Cerebellar nuclear complex (tissue), 1 donor: Measurements from ENCODE around the gene BNIP5.
"Not testable (repeated sequence)": the region's sequence is repeated elsewhere in the genome, so short reads cannot be mapped to it uniquely, and the experiment has no call there.

ENCODE experiments used
- DNase-seq, 2 experiments: peaks; one replicate each; lab custom pipeline; 2025; lab: John Stamatoyannopoulos, UW

Gene BNIP5

GRCh38 chr6:36364669-36365479, 28.2 kb upstream of the BNIP5 start:
- DNase-seq: no peak

- not testable (repeated sequence) for DNase-seq
Measured at GRCh38 chr6:36364061-36364635, 27.5 kb upstream of the BNIP5 start.

GRCh38 chr6:36363371-36363752, 26.7 kb upstream of the BNIP5 start:
- DNase-seq: not testable (repeated sequence)

GRCh38 chr6:36362551-36363370, 26.1 kb upstream of the BNIP5 start:
- no peak for DNase-seq

DNA sequence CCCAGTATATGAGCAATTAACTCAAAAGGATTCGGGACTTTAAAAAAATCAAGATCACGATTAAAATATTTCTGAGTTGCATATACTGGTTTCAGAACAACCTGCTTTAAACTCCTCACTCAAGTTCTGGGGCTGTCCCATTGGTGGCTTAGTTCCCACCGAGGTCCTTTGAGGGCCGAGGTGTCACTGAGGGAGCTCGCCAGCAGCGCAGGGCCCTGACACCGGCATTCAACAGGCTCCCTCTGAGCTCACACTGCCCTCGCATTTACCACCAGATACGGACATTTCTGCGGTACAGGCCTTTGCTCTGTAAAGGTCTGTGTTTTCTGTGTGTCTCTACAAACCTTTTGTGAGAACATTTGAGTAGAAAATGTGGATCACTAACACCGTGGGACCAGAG, 24.4 kb upstream of the BNIP5 start:
- DNase-seq: no peak

DNA sequence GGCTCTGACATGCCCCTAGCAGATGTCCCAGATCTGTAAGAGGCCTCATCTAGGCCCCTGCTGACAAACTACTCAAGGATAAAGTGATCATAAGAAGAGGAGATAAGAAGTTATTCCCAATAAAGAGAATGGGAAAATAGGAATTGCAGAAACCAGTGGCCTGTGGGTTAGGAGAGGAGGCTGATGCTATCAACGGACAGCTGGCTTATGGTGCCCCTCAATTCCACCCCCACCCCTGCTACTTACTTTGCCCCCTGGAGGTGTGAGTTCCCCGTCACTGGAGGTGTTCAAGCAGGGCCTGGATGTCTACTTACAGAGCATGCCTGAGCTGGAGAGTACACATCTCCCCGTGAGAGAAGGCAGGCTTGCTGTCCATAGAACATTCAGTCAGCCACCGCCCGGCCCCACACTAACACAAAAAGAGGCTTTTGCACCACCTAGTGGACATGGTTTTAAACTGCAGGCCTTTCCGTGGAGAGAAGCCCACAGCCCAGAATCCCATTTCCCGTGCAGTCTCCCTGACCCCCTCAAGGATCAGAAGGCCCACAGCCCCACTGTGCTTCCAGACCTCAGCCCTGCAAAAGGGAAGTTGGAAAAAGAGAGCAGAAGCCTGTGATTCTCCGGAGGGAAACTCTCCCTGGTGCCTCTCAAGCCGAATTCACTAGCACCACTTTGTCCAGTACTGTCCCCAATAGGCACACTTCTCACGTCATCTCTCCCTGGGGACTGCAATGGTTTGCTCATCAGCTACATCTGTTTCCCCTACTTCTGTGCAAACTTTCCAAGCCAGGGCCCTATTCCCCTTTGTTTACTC, 23.8 kb upstream of the BNIP5 start:
- DNase-seq: peak in 1 of 2 experiments; percentile 35

GRCh38 chr6:36358226-36358915, 21.7 kb upstream of the BNIP5 start:
- no peak for DNase-seq

GRCh38 chr6:36357872-36358225, 21.2 kb upstream of the BNIP5 start:
- DNase-seq: no peak

- no peak for DNase-seq
Measured at GRCh38 chr6:36355819-36356218, 19.1 kb upstream of the BNIP5 start.

DNA sequence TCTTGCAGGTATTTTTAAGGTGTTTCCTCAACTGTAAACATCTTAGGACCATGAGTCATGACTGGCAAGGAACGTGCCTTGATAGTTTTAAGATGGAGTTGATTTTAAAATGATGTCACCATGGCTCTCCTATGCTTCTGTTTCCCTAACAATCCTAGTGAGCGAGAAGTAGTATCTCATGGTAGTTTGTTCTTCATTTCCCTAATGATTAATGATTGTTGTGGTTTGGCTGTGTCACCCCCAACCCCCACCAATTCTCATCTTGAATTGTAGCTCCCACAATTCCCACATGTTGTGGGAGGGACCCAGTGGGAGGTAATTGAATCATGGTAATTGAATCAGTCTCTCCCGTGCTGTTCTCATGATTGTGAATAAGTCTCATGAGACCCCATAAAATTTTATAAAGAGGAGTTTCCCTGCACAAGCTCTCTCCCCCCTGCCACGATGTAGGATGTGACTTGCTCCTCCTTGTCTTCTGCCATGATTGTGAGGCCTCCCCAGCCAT, 16.8 kb upstream of the BNIP5 start:
- no peak for DNase-seq

- DNase-seq: no peak
Measured at GRCh38 chr6:36352477-36353157, 15.9 kb upstream of the BNIP5 start.

GRCh38 chr6:36350681-36351571, 14.2 kb upstream of the BNIP5 start:
- DNase-seq: no peak

DNA sequence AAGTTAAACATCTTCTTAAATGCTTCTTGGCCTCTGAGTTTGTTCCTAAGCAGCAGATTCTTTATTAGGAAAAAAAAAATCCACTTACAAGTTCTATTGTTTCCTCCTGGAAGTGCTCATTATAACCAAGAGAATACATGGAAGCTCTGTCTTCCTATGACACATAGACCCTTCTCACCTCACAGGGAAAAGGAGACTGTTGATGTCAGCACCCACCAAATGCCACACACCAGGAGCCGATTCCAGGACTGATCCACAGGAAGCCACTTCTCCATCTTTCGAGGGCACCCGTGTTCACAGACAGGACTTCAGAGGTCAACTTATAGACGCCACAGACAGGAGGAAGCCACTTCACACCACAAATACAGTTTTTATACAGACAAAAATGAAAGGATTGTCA, 13.4 kb upstream of the BNIP5 start:
- no peak for DNase-seq

DNA sequence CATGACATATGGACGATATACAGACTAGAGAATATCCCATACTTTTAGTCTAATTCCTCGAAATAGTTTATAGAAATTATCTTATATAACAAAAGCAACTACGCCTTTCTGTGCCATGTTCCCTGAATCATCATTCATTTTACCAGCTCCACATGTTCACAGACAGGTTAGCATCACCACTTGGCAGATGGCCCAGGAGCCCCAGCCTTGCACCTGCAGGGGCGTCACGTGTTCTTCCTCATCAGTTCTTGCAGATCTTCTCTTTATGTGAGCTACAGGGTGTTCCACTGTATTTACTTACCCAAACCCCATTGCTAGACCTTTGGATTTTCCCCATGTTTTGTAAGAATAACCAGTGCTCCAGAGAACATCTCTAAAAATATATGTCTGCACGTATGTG, 12.6 kb upstream of the BNIP5 start:
- DNase-seq: no peak

- DNase-seq: no peak
Measured at GRCh38 chr6:36347621-36348020, 10.9 kb upstream of the BNIP5 start.

DNA sequence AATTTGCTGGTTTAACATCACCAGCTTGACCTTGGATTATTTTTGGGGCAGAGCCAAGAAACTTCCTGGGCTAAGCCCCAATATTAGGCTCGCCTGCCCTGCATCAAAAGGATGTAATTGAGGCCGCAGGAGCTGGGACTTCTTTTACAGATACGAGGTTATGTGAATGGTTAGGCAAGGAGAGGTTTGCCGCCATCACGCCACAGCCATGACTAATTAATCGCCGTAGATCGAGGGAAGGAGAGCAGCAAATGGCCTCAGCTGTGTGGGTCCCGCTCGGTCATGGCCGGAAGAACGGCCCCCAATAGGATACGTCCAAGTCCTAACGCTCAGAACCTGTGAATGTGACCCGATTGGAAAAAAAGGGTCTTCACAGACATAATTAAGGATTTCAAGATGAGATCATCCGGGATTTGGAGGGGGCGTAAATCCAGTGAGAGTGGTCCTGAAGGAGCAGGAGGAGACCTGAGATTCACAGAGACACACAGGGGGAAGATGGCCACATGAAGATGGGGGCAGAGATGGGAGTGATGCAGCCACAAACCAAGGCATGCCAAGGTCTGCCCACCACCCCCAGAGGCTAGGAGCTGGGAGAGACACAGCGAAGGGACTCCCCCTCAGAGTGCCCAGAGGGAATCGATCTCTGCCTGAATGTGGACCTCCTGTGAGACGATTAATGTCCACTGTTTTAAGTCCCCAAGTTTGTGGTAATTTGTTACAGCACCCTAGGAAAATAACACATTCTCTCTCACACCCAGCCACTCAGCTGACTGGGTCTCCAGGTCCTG, 10.0 kb upstream of the BNIP5 start:
- no peak for DNase-seq

GRCh38 chr6:36345681-36346466, 9.2 kb upstream of the BNIP5 start:
- no peak for DNase-seq

DNA sequence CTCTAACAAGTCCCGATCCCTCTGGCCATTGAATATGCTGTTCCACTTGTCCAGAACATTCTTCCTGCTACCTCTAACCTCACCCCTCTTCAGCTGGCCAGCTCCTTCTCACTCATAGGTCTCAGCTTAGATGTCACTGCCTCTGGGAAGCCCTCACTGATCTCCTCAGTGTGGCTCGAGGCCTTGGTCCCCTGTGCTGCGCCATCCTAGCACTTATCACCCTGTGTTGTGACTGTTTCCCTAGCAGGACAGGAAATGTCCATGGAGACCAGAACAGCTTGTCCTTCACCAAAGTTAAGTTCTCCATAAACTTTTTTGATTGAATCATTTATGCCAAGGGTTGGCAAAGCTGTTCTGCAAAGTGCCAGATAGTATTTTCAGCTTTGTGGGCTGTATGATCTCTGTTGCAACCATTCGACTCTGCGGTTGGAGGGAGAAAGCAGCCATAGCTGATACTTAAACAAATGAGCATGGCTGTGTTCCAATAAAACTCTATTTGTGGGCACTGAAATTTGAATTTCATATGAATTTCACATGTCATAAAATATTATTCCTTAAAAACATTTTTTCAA, 6.5 kb upstream of the BNIP5 start:
- no peak for DNase-seq
